PC-3 (cell line): ENCODE data around the gene SLC46A1. TPM values are rescaled to one million over a fixed set of nuclear protein-coding genes. Genes with fewer than 3 reads are reported as not detected.
A peak's percentile ranks its signal among the peaks of the same experiment; 100 is the strongest.

Experiments used
- ATAC-seq: fragments of 200-7000 bp; cut with Tn5 transposase; 2 replicates; pipeline ENCODE4 v1.9.1; 2020; ENCODE audit warnings: mild to moderate bottlenecking, moderate library complexity
- BruUV-seq: library from RNA; stranded (reverse); fragments of 400-500 nt; replicated peaks from 2 replicates; lab custom pipeline; 2021; lab: Mats Ljungman, UMichigan
- CTCF ChIA-PET: fragments of 300-600 bp; sonication (Branson Sonifier 250); formaldehyde crosslinking; loops from one replicate; lab custom pipeline; 2022; ENCODE audit warnings: antibody characterized with exemption; lab: Charles Lee
- POLR2A ChIA-PET: fragments of 300-600 bp; sonication (Branson Sonifier 250); formaldehyde crosslinking; loops from one replicate; lab custom pipeline; 2022; ENCODE audit warnings: antibody characterized with exemption; ENCODE audit not compliant: unreplicated experiment; lab: Charles Lee
- DNase-seq: peaks from one replicate; pipeline ENCODE4 v3.0.0-alpha.2; 2015
- H2AFZ ChIP-seq: fragments of 300-600 bp; sonication (generic); 2 replicates; pipeline ENCODE4 v1.6.0; 2016; ENCODE audit warnings: antibody characterized with exemption, low read length
- H3F3A ChIP-seq: fragments of 300-600 bp; sonication (generic); one replicate; pipeline ENCODE4 v1.6.0; 2017; ENCODE audit warnings: antibody characterized with exemption, low read length, control low read depth, mild to moderate bottlenecking; ENCODE audit not compliant: unreplicated experiment
- H3K27ac ChIP-seq: fragments of 300-600 bp; sonication (generic); 2 replicates; pipeline ENCODE4 v1.5.1; 2016; ENCODE audit warnings: mild to moderate bottlenecking, low read length
- H3K27me3 ChIP-seq: fragments of 300-600 bp; sonication (generic); 2 replicates; pipeline ENCODE4 v1.6.1; 2016; ENCODE audit warnings: low read length, mixed read lengths
- H3K36me3 ChIP-seq: fragments of 300-600 bp; sonication (generic); 2 replicates; pipeline ENCODE4 v1.6.1; 2016; ENCODE audit warnings: low read depth, mixed run types, low read length, mixed read lengths
- H3K4me1 ChIP-seq: fragments of 300-600 bp; sonication (generic); 2 replicates; pipeline ENCODE4 v1.5.1; 2016; ENCODE audit warnings: low read length; ENCODE audit not compliant: insufficient read depth
- H3K4me2 ChIP-seq: fragments of 300-600 bp; sonication (generic); 2 replicates; pipeline ENCODE4 v1.6.0; 2016; ENCODE audit warnings: low read length
- H3K4me3 ChIP-seq: fragments of 300-600 bp; sonication (generic); 2 replicates; pipeline ENCODE4 v1.5.1; 2016; ENCODE audit warnings: mild to moderate bottlenecking, low read length, mixed read lengths
- H3K79me2 ChIP-seq: fragments of 300-600 bp; sonication (generic); 2 replicates; pipeline ENCODE4 v1.6.1; 2017; ENCODE audit warnings: low read length, mixed read lengths
- H3K9ac ChIP-seq: fragments of 300-600 bp; sonication (generic); 2 replicates; pipeline ENCODE4 v1.6.0; 2016; ENCODE audit warnings: mild to moderate bottlenecking, low read length
- H3K9me2 ChIP-seq: fragments of 300-600 bp; sonication (generic); replicated peaks from 2 replicates; pipeline ENCODE4 v1.6.1; 2016; ENCODE audit warnings: mixed run types, low read length, mixed read lengths
- H3K9me3 ChIP-seq: fragments of 300-600 bp; sonication (generic); 2 replicates; pipeline ENCODE4 v1.6.1; 2016; ENCODE audit warnings: low read length, mixed read lengths
- H4K20me1 ChIP-seq: fragments of 300-600 bp; sonication (generic); 2 replicates; pipeline ENCODE4 v1.6.1; 2016; ENCODE audit warnings: low read length, mixed read lengths
- CTCF ChIP-seq: fragments of 300-600 bp; sonication (generic); conservative IDR thresholded peaks from 2 replicates; pipeline ENCODE4 v1.5.1; 2017; ENCODE audit warnings: antibody characterized with exemption, low read depth, mild to moderate bottlenecking, low read length
- EZH2 ChIP-seq: fragments of 300-600 bp; sonication (generic); IDR thresholded peaks from one replicate; pipeline ENCODE4 v1.6.1; 2017; ENCODE audit warnings: antibody characterized with exemption, mild to moderate bottlenecking, low read length; ENCODE audit not compliant: unreplicated experiment
- EZH2phosphoT487 ChIP-seq: fragments of 300-600 bp; sonication (generic); IDR thresholded peaks from 2 replicates; pipeline ENCODE4 v1.6.1; 2018; ENCODE audit warnings: mild to moderate bottlenecking, antibody characterized with exemption, low read length, borderline replicate concordance
- intact Hi-C: fragments of 100-400 bp; cut with micrococcal nuclease; formaldehyde crosslinking; loops from 2 replicates; pipeline ENCODE4 v1.9.0; 2023
- total RNA-seq: library from RNA; depleted of rRNA; stranded (reverse); fragments of >200 nt; gene quantifications from 2 replicates; pipeline ENCODE4 v1.2.3, GENCODE V29; 2014

Gene SLC46A1
- total RNA-seq, 1 experiment from 2014 or later, result 10.4 TPM

GRCh38 chr17:28348979-28349378 lies 57.0 kb downstream of the SLC46A1 start:
- no peak overlapping the region for H3K4me3 ChIP-seq
- intact Hi-C loops, result no loop called here
- no peak overlapping the region for H3K27ac ChIP-seq
- no peak overlapping the region for H2AFZ ChIP-seq
- H3K4me1 ChIP-seq, result peaks cover 28% of the 10 kb centered on the region
- CTCF ChIA-PET, result no interaction called here
- H3K9ac ChIP-seq, result no peak overlapping the region
- no peak for DNase-seq
- ATAC-seq, result no peak
- no peak overlapping the region for H3K4me2 ChIP-seq
- H4K20me1 ChIP-seq, result no peaks in the 10 kb centered on the region
- no peaks in the 10 kb centered on the region for H3K9me3 ChIP-seq
- no peaks in the 10 kb centered on the region for H3K79me2 ChIP-seq
- peaks cover 25% of the 10 kb centered on the region; the same call in 1 of the 2 replicates for H3K36me3 ChIP-seq
- BruUV-seq, result no TSS peak
- H3F3A ChIP-seq, result peaks cover 6% of the 10 kb centered on the region
- POLR2A ChIA-PET, result no interaction called here
- no peaks in the 10 kb centered on the region for H3K9me2 ChIP-seq
- TF ChIP-seq EZH2phosphoT487, result no peak
- H3K27me3 ChIP-seq, result no peaks in the 10 kb centered on the region

GRCh38 chr17:28347261-28347891 lies 58.6 kb downstream of the SLC46A1 start:
- ChIA-PET POLR2A (interaction anchor here (1.9 kb wide), 1 partner anchor 12 kb away, joined by 14 read pairs; the partner anchor contains the start of genes IFT20 and TNFAIP1), CTCF (interaction anchor here (1.0 kb wide), 1 partner anchor 12 kb away, joined by 5 read pairs; the partner anchor contains the start of genes IFT20 and TNFAIP1)
- TSS peak; percentile 13 for BruUV-seq
- Histone ChIP-seq H2AFZ (no peak overlapping the region), H3K4me1 (peaks cover 28% of the 10 kb centered on the region), H3K4me3 (no peak overlapping the region; the same call in 1 of the 2 replicates), H3K4me2 (peak overlapping the region; percentile 74), H3K9ac (peak overlapping the region; percentile 55), H3K9me2 (no peaks in the 10 kb centered on the region), H3K27me3 (no peaks in the 10 kb centered on the region), H3K79me2 (no peaks in the 10 kb centered on the region), H3K27ac (peak overlapping the region; percentile 92), H3F3A (peaks cover 6% of the 10 kb centered on the region), H4K20me1 (no peaks in the 10 kb centered on the region), H3K36me3 (peaks cover 16% of the 10 kb centered on the region; the same call in 1 of the 2 replicates), H3K9me3 (no peaks in the 10 kb centered on the region)
- ATAC-seq, result peak; percentile 89
- peak; percentile 92 for DNase-seq
- TF ChIP-seq EZH2, result no peak
- no peak for TF ChIP-seq EZH2phosphoT487
- no peak for TF ChIP-seq CTCF
- intact Hi-C loops, result loop anchor here (1.0 kb wide), 1 partner anchor 10 kb away; the partner anchor contains the start of gene POLDIP2

GRCh38 chr17:28346746-28347246 lies 59.2 kb downstream of the SLC46A1 start:
- H4K20me1 ChIP-seq, result no peaks in the 10 kb centered on the region
- peak overlapping the region; percentile 74 for H3K4me2 ChIP-seq
- H3K4me3 ChIP-seq, result peak overlapping the region; percentile 36; the same call in 1 of the 2 replicates
- intact Hi-C loops, result loop anchor here (1.0 kb wide), 1 partner anchor 11 kb away; the partner anchor contains the start of gene POLDIP2
- peak; percentile 57 for ATAC-seq
- peaks cover 28% of the 10 kb centered on the region for H3K4me1 ChIP-seq
- H3K27ac ChIP-seq, result peak overlapping the region; percentile 92
- no peaks in the 10 kb centered on the region for H3K27me3 ChIP-seq
- ChIA-PET POLR2A (interaction anchor here (1.9 kb wide), 1 partner anchor 11 kb away, joined by 14 read pairs; the partner anchor contains the start of genes IFT20 and TNFAIP1), CTCF (interaction anchor here (1.0 kb wide), 1 partner anchor 11 kb away, joined by 5 read pairs; the partner anchor contains the start of genes IFT20 and TNFAIP1)
- no peak for TF ChIP-seq EZH2
- no peak for TF ChIP-seq EZH2phosphoT487
- TF ChIP-seq CTCF, result peak; percentile 37; the same call in 1 of the 2 replicates
- BruUV-seq, result no TSS peak
- no peaks in the 10 kb centered on the region for H3K9me2 ChIP-seq
- H3K36me3 ChIP-seq, result peaks cover 16% of the 10 kb centered on the region; the same call in 1 of the 2 replicates
- H3K79me2 ChIP-seq, result no peaks in the 10 kb centered on the region
- H3K9ac ChIP-seq, result no peak overlapping the region
- no peak for DNase-seq
- no peaks in the 10 kb centered on the region for H3K9me3 ChIP-seq
- no peak overlapping the region for H2AFZ ChIP-seq
- H3F3A ChIP-seq, result peaks cover 6% of the 10 kb centered on the region
